H7 (cell line): ENCODE results near the gene HIVEP3. TPM values are rescaled to one million over a fixed set of nuclear protein-coding genes. Genes with fewer than 3 reads are reported as not detected.

ENCODE experiments used
- DNase-seq: peaks from one replicate; pipeline ENCODE4 v3.0.0; 2012
- H3K27me3 ChIP-seq: 2 replicates; pipeline ENCODE4 v1.6.0; 2011; ENCODE audit warnings: mild to moderate bottlenecking, low read length; ENCODE audit not compliant: control insufficient read depth, insufficient read depth
- H3K36me3 ChIP-seq: replicated peaks from 2 replicates; pipeline ENCODE4 v1.5.1; 2011; ENCODE audit warnings: low read length; ENCODE audit not compliant: control insufficient read depth, insufficient read depth
- H3K4me3 ChIP-seq: 2 replicates; pipeline ENCODE4 v1.5.1; 2011; ENCODE audit warnings: low read depth, mild to moderate bottlenecking, control low read depth, low read length, moderate library complexity; ENCODE audit not compliant: insufficient read depth
- total RNA-seq: library from RNA; depleted of rRNA; stranded (reverse); fragments of >200 nt; shearing (Covaris generic); gene quantifications from 2 replicates; pipeline ENCODE4 v1.2.3, GENCODE V29; 2014

Gene HIVEP3
- total RNA-seq, 1 experiment from 2014 or later: 1.8 TPM

DNA sequence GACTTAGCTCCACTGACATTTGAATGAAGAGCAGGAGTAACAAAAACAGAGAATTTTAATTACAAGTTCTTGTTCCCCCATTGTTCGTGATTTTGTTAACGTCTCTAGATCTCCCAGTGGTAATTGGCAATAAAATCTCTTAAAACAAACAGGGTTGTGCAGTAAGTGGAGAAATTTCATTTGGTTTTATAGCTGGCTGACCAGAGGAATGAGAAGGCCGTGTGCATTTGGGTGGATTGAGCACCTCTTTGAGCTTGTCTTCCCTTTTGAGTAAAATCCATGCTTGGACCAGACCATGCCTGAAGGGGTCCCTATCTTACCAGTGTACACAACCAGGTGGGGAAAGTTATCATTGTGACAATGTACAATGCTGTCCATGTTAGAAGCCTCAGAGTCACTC lies 137.8 kb downstream of the HIVEP3 start:
- no peak for DNase-seq
- H3K4me3 ChIP-seq: no peak overlapping the region
- H3K36me3 ChIP-seq: no peaks in the 10 kb centered on the region
- H3K27me3 ChIP-seq: no peaks in the 10 kb centered on the region

DNA sequence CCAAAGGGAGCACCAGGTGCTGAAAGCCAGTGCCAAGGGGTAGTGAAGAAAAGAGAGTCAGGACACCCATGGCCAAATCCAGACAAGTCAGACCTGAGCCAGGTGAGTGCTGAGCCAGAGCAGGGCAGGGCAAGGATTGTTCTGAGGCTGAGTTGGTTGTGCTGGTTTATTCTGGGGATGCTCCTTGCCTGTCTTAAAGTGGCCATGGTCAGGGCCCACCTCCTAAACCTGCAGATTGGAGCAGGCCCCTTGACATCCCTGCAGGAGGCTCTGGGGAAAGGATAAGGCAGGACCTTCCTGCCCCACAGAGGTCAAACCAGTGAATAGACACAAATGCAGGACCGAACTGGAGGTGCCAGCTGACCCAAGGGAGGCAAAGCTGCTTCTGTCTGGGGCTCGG lies 138.4 kb downstream of the HIVEP3 start:
- Histone ChIP-seq H3K36me3 (no peaks in the 10 kb centered on the region), H3K27me3 (no peaks in the 10 kb centered on the region), H3K4me3 (no peak overlapping the region)
- DNase-seq: no peak

DNA sequence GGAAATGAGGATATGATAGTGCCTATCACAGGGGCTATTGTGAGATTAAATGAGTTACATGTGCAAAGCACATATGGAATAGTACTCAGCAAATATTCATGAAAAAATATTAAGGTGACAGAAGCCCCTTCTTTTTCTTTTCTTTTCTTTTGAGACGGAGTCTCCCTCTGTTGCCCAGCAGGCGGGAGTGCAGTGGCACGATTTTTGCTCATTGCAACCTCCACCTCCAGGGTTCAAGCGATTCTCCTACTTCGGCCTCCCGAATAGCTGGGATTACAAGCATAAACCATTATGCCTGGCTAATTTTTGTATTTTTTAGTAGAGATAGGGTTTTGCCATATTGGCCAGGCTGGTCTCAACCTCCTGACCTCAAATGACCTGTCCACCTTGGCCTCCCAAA lies 139.4 kb downstream of the HIVEP3 start:
- no peak for DNase-seq
- Histone ChIP-seq H3K27me3 (no peaks in the 10 kb centered on the region), H3K4me3 (no peak overlapping the region), H3K36me3 (no peaks in the 10 kb centered on the region)

DNA sequence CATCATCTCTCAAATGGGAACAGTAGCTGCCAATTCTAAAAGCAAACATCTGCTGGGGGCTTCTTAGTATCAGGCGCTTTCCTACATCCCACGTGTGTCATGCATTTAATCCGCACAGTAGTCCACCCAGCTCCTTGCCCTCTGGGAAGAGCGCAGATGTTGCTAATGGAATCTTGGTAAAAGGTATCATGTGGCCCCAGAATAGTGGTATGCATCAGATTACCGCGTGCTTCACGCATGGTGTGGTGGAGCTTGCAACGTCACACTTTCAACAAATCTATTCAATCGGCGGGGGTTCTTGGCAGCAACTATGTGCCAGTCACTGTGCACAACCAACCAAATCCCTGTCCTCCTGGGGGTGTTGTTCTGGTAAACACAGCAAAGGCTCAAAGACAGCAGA lies 141.0 kb downstream of the HIVEP3 start:
- no peak overlapping the region for H3K4me3 ChIP-seq
- H3K27me3 ChIP-seq: no peaks in the 10 kb centered on the region
- no peaks in the 10 kb centered on the region for H3K36me3 ChIP-seq
- no peak for DNase-seq

DNA sequence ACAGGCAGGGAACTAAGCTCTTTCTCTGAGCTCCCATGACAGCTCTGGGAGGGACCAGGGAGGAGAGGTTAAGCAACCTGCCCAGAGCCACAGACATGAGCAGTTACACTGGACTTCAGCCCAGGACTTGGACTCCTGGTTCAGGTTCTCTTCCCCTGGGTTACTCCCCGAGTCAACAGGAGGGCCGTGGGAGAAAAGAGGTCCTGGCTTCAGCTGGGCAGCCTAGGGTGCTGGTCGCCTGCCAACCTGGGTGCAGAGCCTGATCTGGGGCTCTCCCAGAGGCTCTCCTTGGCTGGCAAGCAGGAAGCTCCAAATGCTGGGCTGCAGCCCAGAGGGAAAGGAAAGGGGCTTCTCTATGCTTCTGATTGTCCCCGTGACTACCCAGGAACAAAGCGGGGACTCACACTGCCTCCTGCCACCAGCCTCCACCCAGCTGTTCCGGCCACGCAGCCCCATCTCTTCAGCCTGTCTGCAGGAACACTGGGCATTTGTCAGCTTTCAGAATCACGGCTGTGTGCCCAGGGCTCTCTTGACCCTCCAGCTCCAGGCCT lies 141.8 kb downstream of the HIVEP3 start:
- Histone ChIP-seq H3K36me3 (no peaks in the 10 kb centered on the region), H3K27me3 (no peaks in the 10 kb centered on the region), H3K4me3 (no peak overlapping the region)
- no peak for DNase-seq

DNA sequence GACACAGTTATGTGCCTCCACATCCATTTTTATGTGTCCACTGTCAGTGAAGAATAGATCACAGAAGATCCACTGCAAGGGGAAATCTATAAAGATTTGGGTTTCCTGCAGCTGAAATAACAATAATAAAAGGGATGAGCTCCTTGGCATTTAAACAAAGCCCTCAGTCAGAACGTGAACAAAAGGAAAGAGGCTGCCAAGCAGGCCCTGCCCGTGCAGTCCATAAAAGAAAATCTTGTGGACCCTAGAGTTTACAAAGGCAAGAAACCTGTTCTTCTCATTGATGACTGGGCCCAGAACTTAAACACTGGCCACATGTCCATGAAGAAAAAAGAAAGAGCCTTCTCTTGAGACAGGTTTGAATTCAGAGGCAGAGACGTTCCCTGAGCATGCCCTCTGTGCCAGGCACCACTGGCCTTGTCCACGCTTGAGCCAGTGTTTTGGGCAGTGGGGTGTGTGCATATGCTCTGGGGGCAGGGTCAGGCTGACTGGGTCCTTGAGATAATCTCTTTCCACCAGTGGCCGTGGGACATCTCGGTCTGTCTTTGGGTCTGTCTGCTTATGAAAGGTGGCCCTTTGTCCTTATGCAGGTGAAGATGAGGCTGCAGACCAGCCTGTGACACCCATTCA lies 142.7 kb downstream of the HIVEP3 start:
- Histone ChIP-seq H3K4me3 (no peak overlapping the region), H3K27me3 (no peaks in the 10 kb centered on the region), H3K36me3 (no peaks in the 10 kb centered on the region)
- no peak for DNase-seq

DNA sequence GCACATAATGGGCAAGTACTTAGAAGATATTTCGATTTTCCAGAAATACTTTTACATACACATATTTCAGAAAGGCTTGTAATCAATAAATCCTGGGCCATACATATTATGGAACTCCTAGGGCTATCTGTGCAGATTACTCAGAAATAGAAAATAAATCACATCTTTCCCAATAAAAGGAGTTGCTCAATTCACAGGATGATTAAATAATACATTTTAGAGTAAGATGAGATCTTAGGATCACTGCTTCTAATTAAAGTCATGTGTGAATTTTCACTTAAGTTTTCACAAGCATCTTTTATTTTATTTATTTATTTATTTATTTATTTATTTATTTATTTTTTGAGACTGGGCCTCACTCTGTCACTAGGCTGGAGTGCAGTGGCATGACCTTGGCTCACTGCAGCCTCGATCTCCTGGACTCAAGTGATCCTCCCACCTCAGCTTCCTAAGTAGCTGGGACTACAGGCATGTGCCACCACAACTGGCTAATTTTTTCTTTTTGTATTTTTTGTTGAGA lies 144.2 kb downstream of the HIVEP3 start:
- H3K36me3 ChIP-seq: no peaks in the 10 kb centered on the region
- H3K27me3 ChIP-seq: no peaks in the 10 kb centered on the region
- DNase-seq: no peak
- no peak overlapping the region for H3K4me3 ChIP-seq

DNA sequence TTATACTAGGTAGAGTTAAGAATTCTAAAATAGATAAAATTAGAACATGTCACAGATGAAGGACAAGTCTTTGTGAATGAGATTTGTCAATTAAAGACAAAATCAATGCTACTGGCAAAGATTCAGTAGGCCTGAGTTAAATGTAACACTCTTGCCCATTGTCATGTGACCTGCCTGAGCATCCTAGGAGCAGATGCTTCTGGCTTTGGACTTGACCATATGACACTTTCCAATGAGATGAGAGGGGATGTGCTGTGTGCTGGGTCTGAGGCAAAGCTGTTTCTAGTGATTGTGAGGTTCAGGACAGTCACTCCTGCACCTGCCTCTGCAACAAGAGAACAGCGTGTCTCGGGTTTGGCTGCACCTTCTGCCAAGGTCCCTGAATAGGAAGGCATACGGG lies 144.9 kb downstream of the HIVEP3 start:
- no peaks in the 10 kb centered on the region for H3K27me3 ChIP-seq
- DNase-seq: no peak

DNA sequence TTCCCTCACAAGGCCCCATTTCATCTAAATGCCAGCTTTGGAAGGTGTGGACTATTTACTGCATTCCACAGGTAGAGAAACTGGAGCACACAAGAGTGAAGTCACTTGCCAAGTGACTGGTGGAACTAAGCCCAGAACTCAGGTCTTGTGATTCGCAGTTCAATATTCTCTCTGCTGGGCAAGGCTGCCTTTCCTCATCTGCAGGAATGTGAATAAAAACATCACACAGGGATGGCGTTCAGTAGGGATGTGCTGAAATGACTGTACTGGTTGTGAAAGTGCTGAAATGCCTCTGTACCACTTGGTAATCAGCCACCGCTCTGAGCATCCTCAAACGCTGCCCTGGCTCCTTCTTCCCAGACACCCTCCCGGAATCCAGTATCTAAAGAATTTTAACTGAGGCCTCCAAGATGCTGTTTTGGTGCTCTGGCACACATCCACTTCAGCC lies 145.6 kb downstream of the HIVEP3 start:
- Histone ChIP-seq H3K36me3 (no peaks in the 10 kb centered on the region), H3K4me3 (no peak overlapping the region), H3K27me3 (no peaks in the 10 kb centered on the region)
- DNase-seq: no peak

More for the DNA sequence above, 144.9 kb downstream of the HIVEP3 start:
- no peak overlapping the region for H3K4me3 ChIP-seq
- no peaks in the 10 kb centered on the region for H3K36me3 ChIP-seq

DNA sequence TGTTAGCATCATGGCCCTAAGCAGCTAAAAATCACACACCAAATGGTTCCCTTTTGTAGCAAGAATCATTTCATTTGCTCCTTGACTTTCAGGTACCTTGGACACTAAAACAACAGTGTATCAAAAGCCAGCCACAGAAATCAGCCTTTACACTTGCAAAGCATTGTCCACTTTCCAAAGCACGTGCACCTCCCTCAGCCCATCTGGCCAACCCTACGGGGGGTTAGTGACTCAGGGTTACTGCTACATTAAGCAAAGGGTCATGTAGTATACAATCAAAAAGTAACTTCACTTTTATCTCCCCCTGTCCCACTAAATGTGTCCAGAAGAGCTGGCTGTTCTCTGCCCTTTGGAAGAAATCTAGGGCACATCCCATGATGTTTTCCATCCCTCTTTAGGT lies 149.7 kb downstream of the HIVEP3 start:
- no peaks in the 10 kb centered on the region for H3K36me3 ChIP-seq
- DNase-seq: no peak
- H3K27me3 ChIP-seq: no peaks in the 10 kb centered on the region; the same call in 1 of the 2 replicates
- no peak overlapping the region for H3K4me3 ChIP-seq

DNA sequence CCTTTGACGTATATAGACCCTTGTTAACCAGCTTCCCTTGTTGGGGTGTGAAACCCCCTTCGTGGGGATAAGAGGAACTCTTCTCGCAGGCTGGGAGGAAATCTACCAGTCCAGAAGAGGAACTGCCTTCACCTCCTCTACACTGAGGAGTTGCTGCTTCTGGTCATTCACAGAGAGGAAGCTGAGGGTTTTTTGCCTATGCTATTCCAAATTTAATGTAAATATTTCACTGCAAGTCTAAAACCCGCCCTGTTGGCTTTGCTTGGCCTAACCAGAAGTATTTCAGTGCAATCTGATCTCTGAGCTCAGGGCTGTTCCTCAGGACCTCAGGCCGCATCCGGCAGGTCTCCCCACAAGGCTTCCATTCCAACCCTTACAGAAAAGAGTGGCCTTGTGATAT lies 150.1 kb downstream of the HIVEP3 start:
- DNase-seq: no peak
- Histone ChIP-seq H3K36me3 (no peaks in the 10 kb centered on the region), H3K27me3 (no peaks in the 10 kb centered on the region; the same call in 1 of the 2 replicates), H3K4me3 (no peak overlapping the region)

DNA sequence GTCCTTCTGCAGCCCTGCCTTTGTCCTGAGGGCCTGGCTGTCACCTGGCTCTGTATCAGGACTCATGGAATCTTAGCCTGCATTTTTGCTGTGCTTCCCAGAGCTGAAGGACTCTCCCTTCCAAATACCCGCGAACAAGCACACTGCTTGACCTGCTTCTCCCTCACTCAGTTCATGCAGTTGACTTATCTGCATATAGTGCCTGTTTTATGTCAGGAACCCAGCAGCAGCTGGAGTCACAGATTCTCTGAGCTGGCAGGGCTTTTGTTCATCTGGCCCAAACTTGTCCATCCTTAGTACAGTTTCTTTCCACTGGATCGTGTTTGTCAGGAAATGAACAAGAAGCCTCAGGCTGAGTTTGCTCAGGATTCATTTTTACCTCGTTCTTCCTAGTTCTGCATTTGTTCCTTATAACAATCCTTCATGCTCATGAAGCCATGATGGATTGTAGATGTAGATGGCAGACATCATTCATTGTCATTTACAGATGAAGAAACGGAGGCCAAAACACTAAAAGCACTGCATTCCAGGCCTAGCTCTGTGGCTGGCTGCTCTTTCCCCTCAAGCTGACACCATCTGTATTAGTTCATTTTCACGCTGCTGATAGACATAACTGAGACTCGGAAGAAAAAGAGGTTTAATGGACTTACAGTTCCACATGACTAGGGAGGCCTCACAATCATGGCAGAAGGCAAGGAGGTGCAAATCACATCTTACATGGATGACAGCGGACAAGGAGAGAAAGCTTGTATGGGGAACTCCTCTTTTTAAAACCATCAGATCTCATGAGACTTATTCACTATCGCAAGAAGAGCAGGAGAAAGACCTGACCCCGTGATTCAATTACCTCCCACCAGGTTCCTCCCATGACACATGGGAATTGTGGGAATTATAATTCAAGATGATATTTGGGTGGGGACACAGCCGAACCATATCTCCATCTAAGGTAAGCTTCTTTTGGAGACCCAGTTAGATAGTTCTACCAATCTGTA lies 150.9 kb downstream of the HIVEP3 start:
- no peaks in the 10 kb centered on the region for H3K36me3 ChIP-seq
- no peaks in the 10 kb centered on the region; the same call in 1 of the 2 replicates for H3K27me3 ChIP-seq
- no peak overlapping the region for H3K4me3 ChIP-seq
- no peak for DNase-seq

DNA sequence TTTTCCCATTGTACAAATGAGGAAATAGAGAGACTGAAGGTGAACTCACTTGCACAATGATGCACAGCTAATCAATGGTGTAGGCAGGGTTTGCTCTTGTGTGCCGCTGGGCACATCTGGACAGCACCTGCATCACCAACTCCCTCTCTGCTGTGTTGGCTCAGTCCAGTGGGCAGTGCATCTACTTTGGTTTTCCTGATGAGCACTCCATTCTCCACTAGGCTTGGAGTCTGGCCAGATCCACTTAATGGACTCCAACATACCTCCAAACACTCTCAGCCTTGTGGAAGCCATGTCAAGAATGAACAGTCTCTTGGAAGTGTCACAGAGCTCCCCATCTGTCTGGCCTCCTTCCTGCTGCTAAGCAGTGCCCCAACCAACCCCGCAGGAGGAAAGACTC lies 152.2 kb downstream of the HIVEP3 start:
- H3K27me3 ChIP-seq: no peaks in the 10 kb centered on the region; the same call in 1 of the 2 replicates
- H3K36me3 ChIP-seq: no peaks in the 10 kb centered on the region
- DNase-seq: no peak
- H3K4me3 ChIP-seq: no peak overlapping the region

DNA sequence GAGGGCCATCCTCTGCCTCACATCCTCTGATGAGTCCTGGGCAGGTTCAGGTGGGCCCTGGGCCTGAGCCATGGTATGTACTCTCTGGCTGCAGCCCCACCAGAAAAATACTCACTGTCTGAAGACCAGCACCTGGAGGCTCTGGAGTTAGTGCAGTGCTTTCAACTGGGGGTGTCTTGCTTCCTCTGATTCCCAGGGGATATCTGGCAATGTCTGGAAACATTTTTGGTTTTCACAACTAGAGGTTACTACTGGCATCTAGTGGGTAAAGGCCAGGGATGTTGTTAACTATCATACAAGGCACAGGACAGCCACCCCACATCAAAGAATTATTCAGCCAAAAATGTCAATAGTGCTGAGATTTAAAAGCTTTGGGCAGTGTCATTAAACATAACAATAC lies 152.7 kb downstream of the HIVEP3 start:
- no peak for DNase-seq
- no peaks in the 10 kb centered on the region; the same call in 1 of the 2 replicates for H3K27me3 ChIP-seq

More for the DNA sequence above, 152.7 kb downstream of the HIVEP3 start:
- no peaks in the 10 kb centered on the region for H3K36me3 ChIP-seq
- no peak overlapping the region for H3K4me3 ChIP-seq
